ENCODE data around the gene ZNF787.
A peak's percentile ranks its signal among the peaks of the same experiment; 100 is the strongest.
"Not testable (repeated sequence)": the region's sequence is repeated elsewhere in the genome, so short reads cannot be mapped to it uniquely, and the experiment has no call there.

Gene ZNF787

GRCh38 chr19:56104423-56104822, 16.7 kb downstream of the ZNF787 start:
- DNase-seq = no peak

GRCh38 chr19:56103027-56103614, 18.0 kb downstream of the ZNF787 start:
- DNase-seq = no peak

GRCh38 chr19:56101746-56102535, 19.2 kb downstream of the ZNF787 start:
- DNase-seq = no peak

- DNase-seq = no peak
Observed at GRCh38 chr19:56101095-56101494, 20.0 kb downstream of the ZNF787 start.

- no peak for DNase-seq
Observed at GRCh38 chr19:56099638-56100539, 21.2 kb downstream of the ZNF787 start.

- no peak for DNase-seq
Observed at GRCh38 chr19:56098731-56099568, 22.1 kb downstream of the ZNF787 start.

- not testable (repeated sequence) for DNase-seq
Observed at GRCh38 chr19:56098237-56098636, 22.9 kb downstream of the ZNF787 start.

- no peak for DNase-seq
Observed at GRCh38 chr19:56097776-56098175, 23.3 kb downstream of the ZNF787 start.

- no peak for DNase-seq
Observed at GRCh38 chr19:56097306-56097705, 23.8 kb downstream of the ZNF787 start.

- DNase-seq = no peak
Observed at GRCh38 chr19:56096665-56097064, 24.4 kb downstream of the ZNF787 start.

- no peak for DNase-seq
Observed at GRCh38 chr19:56094449-56094848, 26.6 kb downstream of the ZNF787 start.

GRCh38 chr19:56092685-56093631, 28.1 kb downstream of the ZNF787 start:
- no peak for DNase-seq

GRCh38 chr19:56091751-56092546, 29.1 kb downstream of the ZNF787 start:
- peak; percentile 58 for DNase-seq

GRCh38 chr19:56091066-56091490, 30.0 kb downstream of the ZNF787 start:
- no peak for DNase-seq

GRCh38 chr19:56089344-56089743, 31.8 kb downstream of the ZNF787 start:
- no peak for DNase-seq

GRCh38 chr19:56088497-56089215, 32.4 kb downstream of the ZNF787 start:
- no peak for DNase-seq

- DNase-seq = no peak
Observed at GRCh38 chr19:56087647-56088496, 33.2 kb downstream of the ZNF787 start.

- DNase-seq = no peak
Observed at GRCh38 chr19:56086671-56087430, 34.2 kb downstream of the ZNF787 start.

Measured in NCI-H2107 (cell line).